OCI-LY1 (cell line): ENCODE results near the gene ABHD18.
"Not testable (repeated sequence)": the region's sequence is repeated elsewhere in the genome, so short reads cannot be mapped to it uniquely, and the experiment has no call there.

Experiments
- CTCF ChIP-seq: fragments of 200-600 bp; sonication (generic), shearing (Covaris generic); IDR thresholded peaks from 2 replicates; pipeline ENCODE4 v1.5.1; 2017; ENCODE audit warnings: mild to moderate bottlenecking, antibody characterized with exemption, low read length, moderate library complexity, mixed read lengths
- EZH2 ChIP-seq: fragments of 200-600 bp; sonication (generic), shearing (Covaris generic); IDR thresholded peaks from 2 replicates; pipeline ENCODE4 v1.8.0; 2017; ENCODE audit warnings: borderline replicate concordance, mixed run types, mild to moderate bottlenecking, antibody characterized with exemption, low read length, moderate library complexity, mixed read lengths

DNA sequence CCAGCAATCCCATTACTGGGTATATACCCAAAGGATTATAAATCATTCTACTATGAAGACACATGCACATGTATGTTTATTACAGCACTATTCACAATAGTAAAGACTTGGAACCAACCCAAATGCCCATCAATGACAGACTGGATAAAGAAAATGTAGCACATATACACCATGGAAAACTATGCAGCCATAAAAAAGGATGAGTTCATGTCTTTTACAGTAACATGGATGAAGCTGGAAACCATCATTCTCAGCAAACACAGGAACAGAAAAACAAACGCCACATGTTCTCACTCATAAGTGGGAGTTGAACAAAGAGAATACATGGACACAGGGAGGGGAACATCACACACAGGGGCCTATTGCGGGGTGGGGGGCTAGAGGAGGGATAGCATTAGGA, 39.5 kb upstream of the ABHD18 start:
- TF ChIP-seq CTCF, EZH2: not testable (repeated sequence)
